Measurements from ENCODE around the gene APEH. TPM values are rescaled to one million over a fixed set of nuclear protein-coding genes. Genes with fewer than 3 reads are reported as not detected.
A peak's percentile ranks its signal among the peaks of the same experiment; 100 is the strongest.

APEH gene
- total and polyA plus RNA-seq, 9 of the 15 experiments (the other 6 are each of a cell fraction or from before 2014, with no cell fraction given) = 70.9 to 177 (median 117) TPM

GRCh38 chr3:49673715-49674496 lies at the start of gene APEH (continued):
- TF ChIP-seq BCLAF1 (IDR thresholded peaks at IDR 0.05; ENCODE audit: borderline replicate concordance in 1 of 2, control insufficient read depth in 1 of 2, low read depth in 2 of 2, low read length in 1 of 2) (peak in 1 of 2 experiments; percentile 68; a peak in 1 of 4 replicates), MTA1 (IDR thresholded peaks at IDR 0.05; ENCODE audit: borderline replicate concordance) (no peak), KDM1A (IDR thresholded peaks at IDR 0.05) (no peak), NFIC (IDR thresholded peaks at IDR 0.05) (peak; percentile 85), ESRRA (IDR thresholded peaks at IDR 0.05; ENCODE audit: borderline replicate concordance, low read depth) (peak; percentile 21; the same call in 1 of the 2 replicates), ZNF511 (CRISPR knock-in tag; IDR thresholded peaks at IDR 0.05) (no peak; the same call in 1 of the 2 replicates), FOXA3 (CRISPR knock-in tag; conservative IDR thresholded peaks at IDR 0.05 in 1 of 2, IDR thresholded peaks at IDR 0.05 in 1 of 2) (no peak), SIN3B (IDR thresholded peaks at IDR 0.05; ENCODE audit: low read depth) (peak; percentile 25; the same call in 1 of the 2 replicates), SRF (CRISPR knock-in tag; IDR thresholded peaks at IDR 0.05) (0 out of 4 replicates have a peak, but pooled peaks of 1 of the 2 experiments have one; percentile 46), NR2C2 (CRISPR knock-in tag; IDR thresholded peaks at IDR 0.05) (no peak), NR2C2 (tag; IDR thresholded peaks at IDR 0.05) (peak; percentile 69; the same call in 1 of the 2 replicates), HES1 (IDR thresholded peaks at IDR 0.05; ENCODE audit: low read depth) (no peak), AFF1 (IDR thresholded peaks at IDR 0.05; ENCODE audit: low read depth in 1 of 2, partially characterized antibody in 2 of 2) (peak in 1 of 2 experiments; percentile 89), ZNF263 (CRISPR knock-in tag; IDR thresholded peaks at IDR 0.05; ENCODE audit: borderline replicate concordance) (no peak), ZBTB17 (CRISPR knock-in tag; IDR thresholded peaks at IDR 0.05) (no peak), SMARCE1 (IDR thresholded peaks at IDR 0.05) (no peak), SMAD1 (IDR thresholded peaks at IDR 0.05; ENCODE audit: low read depth, low read length, partially characterized antibody) (peak; percentile 25), NR4A1 (CRISPR knock-in tag; IDR thresholded peaks at IDR 0.05) (no peak), NR4A1 (tag; IDR thresholded peaks at IDR 0.05) (0 out of 2 replicates have a peak, but pooled peaks have one; percentile 7)
